IMR-90 (cell line): ENCODE results near the gene STX16. TPM values are rescaled to one million over a fixed set of nuclear protein-coding genes. Genes with fewer than 3 reads are reported as not detected.

Experiments
- ATAC-seq: fragments of 200-7000 bp; cut with Tn5 transposase; 2 replicates; pipeline ENCODE4 v1.9.1; 2020; ENCODE audit warnings: low read depth, mild to moderate bottlenecking, moderate library complexity
- Bru-seq: library from RNA; stranded (reverse); fragments of 400-500 nt; gene quantifications from one replicate; lab custom pipeline; 2021; lab: Mats Ljungman, UMichigan
- BruChase-seq, 2 experiments: library from RNA; stranded (reverse); fragments of 400-500 nt; gene quantifications; one replicate each; lab custom pipeline; 2021; lab: Mats Ljungman, UMichigan
- BruUV-seq: library from RNA; stranded (reverse); fragments of 400-500 nt; replicated peaks from 2 replicates; lab custom pipeline; 2021; lab: Mats Ljungman, UMichigan
- CTCF ChIA-PET: fragments of 300-600 bp; formaldehyde crosslinking; extraction: SDS; loops from one replicate; lab custom pipeline; 2021; ENCODE audit warnings: antibody characterized with exemption; lab: Yijun Ruan, JAX
- POLR2A ChIA-PET: fragments of 300-600 bp; sonication (Branson Sonifier 250); formaldehyde crosslinking; loops from one replicate; lab custom pipeline; 2022; ENCODE audit warnings: antibody characterized with exemption; ENCODE audit not compliant: unreplicated experiment; lab: Charles Lee
- DNase-seq: peaks from one replicate; pipeline ENCODE4 v3.0.0; 2013
- H2AFZ ChIP-seq: replicated peaks from 2 replicates; pipeline ENCODE3; 2013; ENCODE audit warnings: low read length, mild to moderate bottlenecking; ENCODE audit not compliant: poor library complexity
- H2AK5ac ChIP-seq: 2 replicates; pipeline ENCODE4 v1.6.1; 2013; ENCODE audit warnings: low read depth, low read length, inconsistent platforms
- H2AK9ac ChIP-seq: replicated peaks from 2 replicates; pipeline ENCODE3; 2013; ENCODE audit warnings: mild to moderate bottlenecking, low read depth, low read length, moderate library complexity; ENCODE audit not compliant: poor library complexity
- H2BK120ac ChIP-seq: 2 replicates; pipeline ENCODE4 v1.6.1; 2013; ENCODE audit warnings: low read depth, low read length, inconsistent platforms
- H2BK15ac ChIP-seq: 3 replicates; pipeline ENCODE4 v1.6.1; 2013; ENCODE audit warnings: low read depth, low read length, inconsistent platforms
- H2BK20ac ChIP-seq: 2 replicates; pipeline ENCODE4 v1.6.1; 2013; ENCODE audit warnings: low read depth, mild to moderate bottlenecking, inconsistent platforms, low read length, moderate library complexity
- H2BK5ac ChIP-seq: 2 replicates; pipeline ENCODE4 v1.6.1; 2013; ENCODE audit warnings: mild to moderate bottlenecking, low read depth, low read length, inconsistent platforms; ENCODE audit not compliant: poor library complexity, severe bottlenecking
- H3K14ac ChIP-seq: replicated peaks from 2 replicates; pipeline ENCODE4 v1.6.1; 2013; ENCODE audit warnings: low read depth, low read length, inconsistent platforms
- H3K18ac ChIP-seq: 2 replicates; pipeline ENCODE4 v1.6.1; 2013; ENCODE audit warnings: low read depth, low read length, control low read depth
- H3K23ac ChIP-seq: 2 replicates; pipeline ENCODE4 v1.6.1; 2013; ENCODE audit warnings: low read depth, low read length, inconsistent platforms
- H3K27ac ChIP-seq: 2 replicates; pipeline ENCODE4 v1.5.1; 2013; ENCODE audit warnings: mild to moderate bottlenecking, control low read depth, low read length; ENCODE audit not compliant: insufficient read depth
- H3K27me3 ChIP-seq: 2 replicates; pipeline ENCODE4 v1.6.1; 2013; ENCODE audit warnings: low read length; ENCODE audit not compliant: control insufficient read depth, insufficient read depth
- H3K36me3 ChIP-seq: 2 replicates; pipeline ENCODE4 v1.6.1; 2013; ENCODE audit warnings: low read length, mixed read lengths; ENCODE audit not compliant: control insufficient read depth, insufficient read depth
- H3K4ac ChIP-seq: 2 replicates; pipeline ENCODE4 v1.6.1; 2013; ENCODE audit warnings: low read depth, low read length, inconsistent platforms
- H3K4me1 ChIP-seq: 2 replicates; pipeline ENCODE4 v1.6.1; 2013; ENCODE audit warnings: low read length, mixed read lengths; ENCODE audit not compliant: control insufficient read depth, insufficient read depth
- H3K4me2 ChIP-seq: 2 replicates; pipeline ENCODE4 v1.6.1; 2013; ENCODE audit warnings: low read depth, mild to moderate bottlenecking, control low read depth, low read length, moderate library complexity
- H3K4me3 ChIP-seq: 2 replicates; pipeline ENCODE4 v1.5.1; 2013; ENCODE audit warnings: low read depth, mild to moderate bottlenecking, control low read depth, low read length, moderate library complexity; ENCODE audit not compliant: insufficient read depth
- H3K56ac ChIP-seq: 2 replicates; pipeline ENCODE4 v1.6.1; 2013; ENCODE audit warnings: low read length, inconsistent platforms; ENCODE audit not compliant: insufficient read depth; ENCODE audit errors: extremely low read depth
- H3K79me1 ChIP-seq, 2 experiments: 2 replicates each; pipeline ENCODE4 v1.6.1; 2013; ENCODE audit warnings: low read length in 2 of 2, inconsistent platforms in 1 of 2, low read depth in 1 of 2
- H3K9ac ChIP-seq: 2 replicates; pipeline ENCODE4 v1.6.1; 2013; ENCODE audit warnings: low read depth, low read length, control low read depth
- H3K9me1 ChIP-seq: 2 replicates; pipeline ENCODE4 v1.6.1; 2013; ENCODE audit warnings: low read length, inconsistent platforms; ENCODE audit not compliant: insufficient read depth
- H3K9me3 ChIP-seq: 2 replicates; pipeline ENCODE4 v1.6.1; 2013; ENCODE audit warnings: low read length; ENCODE audit not compliant: control insufficient read depth, insufficient read depth
- H4K20me1 ChIP-seq: 2 replicates; pipeline ENCODE4 v1.6.1; 2013; ENCODE audit warnings: low read length, inconsistent platforms; ENCODE audit not compliant: insufficient read depth
- H4K5ac ChIP-seq: 2 replicates; pipeline ENCODE4 v1.6.1; 2013; ENCODE audit warnings: mild to moderate bottlenecking, low read depth, low read length, control low read depth
- H4K8ac ChIP-seq, 2 experiments: 2 replicates each; pipeline ENCODE4 v1.6.1; 2013; ENCODE audit warnings: low read depth in 2 of 2, low read length in 2 of 2, control low read depth in 1 of 2, inconsistent platforms in 1 of 2
- H4K91ac ChIP-seq: 2 replicates; pipeline ENCODE4 v1.6.1; 2013; ENCODE audit warnings: low read depth, low read length, inconsistent platforms; ENCODE audit not compliant: insufficient read depth
- BHLHE40 ChIP-seq: fragments of 150-350 bp; IDR thresholded peaks from 2 replicates; pipeline ENCODE4 v1.6.1; 2016; ENCODE audit warnings: mild to moderate bottlenecking, low read depth, low read length
- CEBPB ChIP-seq: IDR thresholded peaks from 2 replicates; pipeline ENCODE4 v1.6.1; 2012; ENCODE audit warnings: low read depth, low read length, improper control_type of control experiment
- FOS ChIP-seq: fragments of 150-350 bp; IDR thresholded peaks from 2 replicates; pipeline ENCODE4 v1.6.1; 2016; ENCODE audit warnings: low read depth, low read length
- MAZ ChIP-seq: IDR thresholded peaks from 2 replicates; pipeline ENCODE4 v1.6.1; 2012; ENCODE audit warnings: low read depth, mild to moderate bottlenecking, low read length, improper control_type of control experiment, moderate library complexity, borderline replicate concordance
- NFE2L2 ChIP-seq: fragments of 150-350 bp; IDR thresholded peaks from 2 replicates; pipeline ENCODE4 v1.6.1; 2016; ENCODE audit warnings: low read depth, mild to moderate bottlenecking, low read length
- POLR2A ChIP-seq: IDR thresholded peaks from 2 replicates; pipeline ENCODE4 v1.6.1; 2012; ENCODE audit warnings: mild to moderate bottlenecking, low read depth, low read length
- SMC3 ChIP-seq: fragments of 150-350 bp; IDR thresholded peaks from 2 replicates; pipeline ENCODE4 v1.6.1; 2016; ENCODE audit warnings: low read depth, mild to moderate bottlenecking, antibody characterized with exemption, low read length, moderate library complexity
- WGBS, 2 experiments: methylation state at CpG; one replicate each; pipeline versions ENCODE4 v1.1.5 to v1.1.7; 2013; ENCODE audit warnings: missing lambda C conversion rate in 2 of 2; ENCODE audit not compliant: insufficient read length in 1 of 2; ENCODE audit errors: extremely low coverage in 2 of 2; 5-methylcytosine and 5-hydroxymethylcytosine counted together
- dilution Hi-C: fragments of 300-500 bp; cut with HindIII; formaldehyde crosslinking; loops from one replicate; pipeline ENCODE4 v1.14.3; 2018; ENCODE audit warnings: low sequenced_read_pairs; ENCODE audit not compliant: unreplicated experiment
- in situ Hi-C: fragments of 300-500 bp; cut with MboI; formaldehyde crosslinking; loops from 3 replicates; pipeline ENCODE4 v1.14.3; 2019; ENCODE audit warnings: low sequenced_read_pairs, inconsistent platforms, mixed read lengths
- intact Hi-C: fragments of 100-400 bp; cut with micrococcal nuclease; formaldehyde crosslinking; loops from 2 replicates; pipeline ENCODE4 v1.10.0; 2022
- long read RNA-seq: library from polyadenylated mRNA; unstranded; transcript quantifications from one replicate; pipeline ENCODE4 v2.0.0, GENCODE V29; 2021; ENCODE audit not compliant: unreplicated experiment
- polyA plus RNA-seq, 3 experiments: library from polyadenylated mRNA; depleted of rRNA; stranded (reverse); fragments of >200 nt; gene quantifications; 2 replicates each; pipeline ENCODE4 v1.2.3, GENCODE V29; 2012; ENCODE audit warnings: low replicate concordance in 1 of 3
- total RNA-seq: library from RNA; depleted of rRNA; stranded (reverse); fragments of >200 nt; gene quantifications from 2 replicates; pipeline ENCODE4 v1.2.3, GENCODE V29; 2012; rRNA removed
- TF ChIP-seq, protein P1 (sequence below): conservative IDR thresholded peaks from 2 replicates; pipeline ENCODE4 v1.5.1; 2012; ENCODE audit warnings: mild to moderate bottlenecking, low read depth, low read length, improper control_type of control experiment
- TF ChIP-seq, protein P2 (sequence below): fragments of 150-350 bp; IDR thresholded peaks from 2 replicates; pipeline ENCODE4 v1.6.1; 2017; ENCODE audit warnings: mild to moderate bottlenecking, antibody characterized with exemption, low read length, low read depth

Gene STX16, protein sequence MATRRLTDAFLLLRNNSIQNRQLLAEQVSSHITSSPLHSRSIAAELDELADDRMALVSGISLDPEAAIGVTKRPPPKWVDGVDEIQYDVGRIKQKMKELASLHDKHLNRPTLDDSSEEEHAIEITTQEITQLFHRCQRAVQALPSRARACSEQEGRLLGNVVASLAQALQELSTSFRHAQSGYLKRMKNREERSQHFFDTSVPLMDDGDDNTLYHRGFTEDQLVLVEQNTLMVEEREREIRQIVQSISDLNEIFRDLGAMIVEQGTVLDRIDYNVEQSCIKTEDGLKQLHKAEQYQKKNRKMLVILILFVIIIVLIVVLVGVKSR
- total RNA-seq, result 26.9 and 29.4 TPM in 2 replicates
- polyA plus RNA-seq (2012; rRNA removed), result 48.5 and 58.2 TPM in 2 replicates
- 17.4 and 21.0 TPM in 2 replicates for polyA plus RNA-seq (2012; cell fraction: cytosol; rRNA removed)
- polyA plus RNA-seq (2012; cell fraction: nucleus; rRNA removed; ENCODE audit: low replicate concordance), result 118 and 306 TPM in 2 replicates
- Bru-seq, nascent RNA, result percentile 99 among the genes with signal in this experiment
- percentile 100 among the genes with signal in this experiment for BruChase-seq, experiment 1, labeled RNA remaining after a 6-hour chase
- percentile 100 among the genes with signal in this experiment for BruChase-seq, experiment 2, labeled RNA remaining after a 2-hour chase
- long read RNA-seq, full-length matches to known transcripts, result 19 of 29 reads
- long read RNA-seq, partial matches to known transcripts, result 6 of 29 reads
- long read RNA-seq, other reads (novel, unspliced or antisense), result 4 of 29 reads

DNA sequence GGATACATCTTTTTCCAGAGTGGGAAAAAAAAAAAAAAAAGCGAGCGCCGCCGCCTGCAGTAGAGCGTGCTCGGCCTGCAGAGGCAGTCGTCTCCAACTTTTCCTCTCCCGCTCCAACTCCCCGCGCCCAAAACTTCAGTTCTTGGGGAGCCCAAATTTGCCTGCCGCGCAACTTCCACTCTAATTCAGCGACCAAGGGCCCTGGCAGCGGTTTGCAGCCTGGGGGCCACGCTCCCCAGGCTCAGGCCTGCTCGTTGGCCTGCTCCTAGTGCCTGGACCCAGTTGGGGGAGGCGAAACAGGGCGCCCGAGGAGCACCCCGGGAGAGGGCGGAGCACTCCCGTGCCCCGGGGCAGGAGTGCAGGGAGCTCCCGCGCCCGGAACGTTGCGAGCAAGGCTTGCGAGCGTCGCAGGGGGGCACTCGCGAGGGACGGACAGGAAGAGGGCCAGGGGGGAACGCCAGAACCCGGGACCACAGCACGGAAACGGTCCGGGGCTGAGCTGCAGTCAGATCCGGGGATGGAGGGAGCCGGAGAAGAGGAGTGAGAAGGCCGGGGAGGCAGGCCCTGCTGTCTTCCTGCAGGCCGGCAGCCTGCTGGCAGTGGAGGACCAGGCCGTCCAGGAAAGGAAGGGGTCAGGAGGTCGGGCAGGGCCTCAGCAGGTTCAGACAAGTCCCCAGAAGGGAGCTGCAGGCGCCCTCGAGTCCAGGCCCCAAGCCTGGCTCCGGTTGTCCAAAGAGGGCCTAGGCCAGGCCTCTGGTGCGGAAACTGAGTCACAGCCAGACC is at the start of gene STX16:
Gene STX16, plus strand, starts transcription at position 508 of the 783 bp plus-strand sequence. CDS start 724 bp downstream, outside the sequence.
- in situ Hi-C loops, result loop anchor here (10.0 kb wide), 1 partner anchor 416 kb away; no protein-coding TSS in a partner anchor
- TF ChIP-seq BHLHE40 (peak; percentile 88), MAZ (peak; percentile 84; the same call in 1 of the 2 replicates), SMC3 (peak; percentile 43), CEBPB (no peak), FOS (peak; percentile 26; the same call in 1 of the 2 replicates), NFE2L2 (no peak; the same call in 1 of the 2 replicates), POLR2A (peak; percentile 72; the same call in 1 of the 2 replicates)
- TF ChIP-seq, protein P1, sequence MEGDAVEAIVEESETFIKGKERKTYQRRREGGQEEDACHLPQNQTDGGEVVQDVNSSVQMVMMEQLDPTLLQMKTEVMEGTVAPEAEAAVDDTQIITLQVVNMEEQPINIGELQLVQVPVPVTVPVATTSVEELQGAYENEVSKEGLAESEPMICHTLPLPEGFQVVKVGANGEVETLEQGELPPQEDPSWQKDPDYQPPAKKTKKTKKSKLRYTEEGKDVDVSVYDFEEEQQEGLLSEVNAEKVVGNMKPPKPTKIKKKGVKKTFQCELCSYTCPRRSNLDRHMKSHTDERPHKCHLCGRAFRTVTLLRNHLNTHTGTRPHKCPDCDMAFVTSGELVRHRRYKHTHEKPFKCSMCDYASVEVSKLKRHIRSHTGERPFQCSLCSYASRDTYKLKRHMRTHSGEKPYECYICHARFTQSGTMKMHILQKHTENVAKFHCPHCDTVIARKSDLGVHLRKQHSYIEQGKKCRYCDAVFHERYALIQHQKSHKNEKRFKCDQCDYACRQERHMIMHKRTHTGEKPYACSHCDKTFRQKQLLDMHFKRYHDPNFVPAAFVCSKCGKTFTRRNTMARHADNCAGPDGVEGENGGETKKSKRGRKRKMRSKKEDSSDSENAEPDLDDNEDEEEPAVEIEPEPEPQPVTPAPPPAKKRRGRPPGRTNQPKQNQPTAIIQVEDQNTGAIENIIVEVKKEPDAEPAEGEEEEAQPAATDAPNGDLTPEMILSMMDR, result peak; percentile 53
- TF ChIP-seq, protein P2, sequence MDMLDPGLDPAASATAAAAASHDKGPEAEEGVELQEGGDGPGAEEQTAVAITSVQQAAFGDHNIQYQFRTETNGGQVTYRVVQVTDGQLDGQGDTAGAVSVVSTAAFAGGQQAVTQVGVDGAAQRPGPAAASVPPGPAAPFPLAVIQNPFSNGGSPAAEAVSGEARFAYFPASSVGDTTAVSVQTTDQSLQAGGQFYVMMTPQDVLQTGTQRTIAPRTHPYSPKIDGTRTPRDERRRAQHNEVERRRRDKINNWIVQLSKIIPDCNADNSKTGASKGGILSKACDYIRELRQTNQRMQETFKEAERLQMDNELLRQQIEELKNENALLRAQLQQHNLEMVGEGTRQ, result peak; percentile 44; the same call in 1 of the 2 replicates

More for the DNA sequence above, at the start of gene STX16:
- no peak within 1 kb of the TSS for H2BK20ac ChIP-seq
- H2AK9ac ChIP-seq, result peak within 1 kb of the TSS; percentile 98
- H4K91ac ChIP-seq, result peak within 1 kb of the TSS; percentile 85
- peak within 1 kb of the TSS; percentile 85 for H3K56ac ChIP-seq
- no peaks in the 10 kb centered on the region for H3K27me3 ChIP-seq
- peak within 1 kb of the TSS; percentile 74 for H3K23ac ChIP-seq
- BruUV-seq, result no TSS peak
- peak within 1 kb of the TSS; percentile 88 for H3K9ac ChIP-seq
- no peak within 1 kb of the TSS for H2BK15ac ChIP-seq
- dilution Hi-C loops, result loop anchor here (25.0 kb wide), 1 partner anchor 414 kb away; the partner anchor contains the start of gene ANKRD60
- peak within 1 kb of the TSS; percentile 93 for H3K4me2 ChIP-seq
- peak within 1 kb of the TSS; percentile 82 for H3K14ac ChIP-seq
- ChIA-PET CTCF (interaction anchor here (0.6 to 1.1 kb wide), 7 partner anchors 13 to 258 kb away, joined by 3 to 4 read pairs (median 3); no protein-coding TSS in a partner anchor), POLR2A (interaction anchor here (0.6 kb wide), 1 partner anchor 834 kb away, joined by 3 read pairs; no protein-coding TSS in a partner anchor)
- H2BK120ac ChIP-seq, result peak within 1 kb of the TSS; percentile 85
- peak within 1 kb of the TSS; percentile 58 for H3K18ac ChIP-seq
- H3K79me1 ChIP-seq, result peaks cover 14 to 28% of the 10 kb centered on the region in 2 experiments
- H4K8ac ChIP-seq, result peak within 1 kb of the TSS; percentile 70 to 96
- no peaks in the 10 kb centered on the region for H3K9me1 ChIP-seq
- peak within 1 kb of the TSS; percentile 93 for H3K4ac ChIP-seq
- WGBS, 2 experiments, result 0% methylated on average over 27 of the region's 49 CpGs; no CpG with 5 or more reads in 1 of the 2 experiments
- peaks cover 8% of the 10 kb centered on the region for H3K4me1 ChIP-seq
- H3K36me3 ChIP-seq, result no peaks in the 10 kb centered on the region
- peak within 1 kb of the TSS; percentile 99 for H2AFZ ChIP-seq
- H2AK5ac ChIP-seq, result peak within 1 kb of the TSS; percentile 92
- peak within 1 kb of the TSS; percentile 83 for H2BK5ac ChIP-seq
- intact Hi-C loops, result loop anchor here (2.0 to 10.0 kb wide), 6 partner anchors 79 to 571 kb away; partner anchors contain the start of gene APCDD1L
- peak within 1 kb of the TSS; percentile 78 for H3K4me3 ChIP-seq
- peak; percentile 89 for ATAC-seq
- peak within 1 kb of the TSS; percentile 90 for H3K27ac ChIP-seq
- H4K5ac ChIP-seq, result peak within 1 kb of the TSS; percentile 74
- peak; percentile 91 for DNase-seq
- peaks cover 3% of the 10 kb centered on the region; the same call in 1 of the 2 replicates for H4K20me1 ChIP-seq
- no peaks in the 10 kb centered on the region for H3K9me3 ChIP-seq
